ENCODE data around the gene ESRRA.

DNA sequence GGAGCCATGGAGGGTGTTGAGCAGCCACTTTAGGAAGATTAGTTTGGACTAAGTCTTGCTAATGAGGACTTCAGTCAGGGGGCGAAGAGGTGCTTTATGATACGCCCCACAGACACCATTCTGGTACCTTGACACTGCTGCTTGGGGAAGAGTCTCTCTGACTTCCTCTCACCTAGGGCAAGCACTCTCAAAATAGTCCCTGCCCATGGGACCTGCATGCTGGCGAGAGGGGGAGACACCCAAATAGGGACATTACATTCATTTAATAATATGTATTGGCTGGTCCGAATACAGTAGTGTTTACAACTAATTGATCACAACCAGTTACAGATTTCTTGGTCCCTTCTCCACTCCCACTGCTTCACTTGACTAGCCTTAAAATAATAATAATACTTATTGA is 9.6 kb upstream of the ESRRA start:
- TF ChIP-seq KDM1A (IDR thresholded peaks at IDR 0.05) (no peak), BRCA1 (IDR thresholded peaks at IDR 0.05) (no peak), BRCA1 (CRISPR knock-in tag; IDR thresholded peaks at IDR 0.05) (no peak), ZNF551 (CRISPR knock-in tag; IDR thresholded peaks at IDR 0.05) (no peak), ZZZ3 (IDR thresholded peaks at IDR 0.05) (no peak), CREM (IDR thresholded peaks at IDR 0.05; ENCODE audit: low read depth) (no peak), ZNF121 (CRISPR knock-in tag; conservative IDR thresholded peaks at IDR 0.05) (no peak), POLR2A (conservative IDR thresholded peaks at IDR 0.05) (no peak), CTCF (IDR thresholded peaks at IDR 0.05 in 2 of 3, conservative IDR thresholded peaks at IDR 0.05 in 1 of 3; ENCODE audit: insufficient read depth in 2 of 3, low read depth in 1 of 3, low read length in 3 of 3) (no peak), NCOA6 (IDR thresholded peaks at IDR 0.05) (no peak), ZKSCAN1 (IDR thresholded peaks at IDR 0.05; ENCODE audit: low read depth, low read length) (no peak), REST (IDR thresholded peaks at IDR 0.05; ENCODE audit: borderline replicate concordance) (no peak), REST (CRISPR knock-in tag; IDR thresholded peaks at IDR 0.05; ENCODE audit: low read depth) (no peak), ZNF324 (CRISPR knock-in tag; IDR thresholded peaks at IDR 0.05) (no peak), SETDB1 (IDR thresholded peaks at IDR 0.05; ENCODE audit: low read length) (no peak)
- TF ChIP-seq, protein P1, sequence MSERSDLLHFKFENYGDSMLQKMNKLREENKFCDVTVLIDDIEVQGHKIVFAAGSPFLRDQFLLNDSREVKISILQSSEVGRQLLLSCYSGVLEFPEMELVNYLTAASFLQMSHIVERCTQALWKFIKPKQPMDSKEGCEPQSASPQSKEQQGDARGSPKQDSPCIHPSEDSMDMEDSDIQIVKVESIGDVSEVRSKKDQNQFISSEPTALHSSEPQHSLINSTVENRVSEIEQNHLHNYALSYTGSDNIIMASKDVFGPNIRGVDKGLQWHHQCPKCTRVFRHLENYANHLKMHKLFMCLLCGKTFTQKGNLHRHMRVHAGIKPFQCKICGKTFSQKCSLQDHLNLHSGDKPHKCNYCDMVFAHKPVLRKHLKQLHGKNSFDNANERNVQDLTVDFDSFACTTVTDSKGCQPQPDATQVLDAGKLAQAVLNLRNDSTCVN (CRISPR knock-in tag; IDR thresholded peaks at IDR 0.05) = no peak
